Cardiac ventricle fibroblast (primary cell): ENCODE data around the gene GALNT1. TPM values are rescaled to one million over a fixed set of nuclear protein-coding genes. Genes with fewer than 3 reads are reported as not detected.

ENCODE experiments used
- total RNA-seq: library from RNA; depleted of rRNA; stranded (reverse); fragments of >200 nt; gene quantifications from 2 replicates; pipeline ENCODE4 v1.2.3, GENCODE V29; 2015

The GALNT1 gene
- total RNA-seq = 35.9 and 42.6 TPM in 2 replicates

GRCh38 chr18:35581546-35581897 lies at the start of gene GALNT1:
TSS of gene GALNT1 (plus strand) at chr18:35581740. CDS start at chr18:35654663, 72,923 bp downstream.

Other genes starting within 250 kb of the GALNT1 start
- gene ZNF24, start 237.3 kb upstream of the GALNT1 start, total RNA-seq = 15.6 and 16.9 TPM in 2 replicates
- gene ZNF396, start 204.4 kb upstream of the GALNT1 start, total RNA-seq = 0.88 and 1.1 TPM in 2 replicates
- 4.3 and 9.5 TPM in 2 replicates for gene INO80C, start 83.8 kb upstream of the GALNT1 start, total RNA-seq